NCI-H524 treated with DMSO at 0.1 percent for 48 hours (cell line): Measurements from ENCODE around the gene MTG2.

Source experiments
- DNase-seq: peaks from one replicate; lab custom pipeline; 2025; lab: John Stamatoyannopoulos, UW

MTG2 gene

GRCh38 chr20:62248890-62249560, 66.2 kb downstream of the MTG2 start:
- DNase-seq: no peak

GRCh38 chr20:62252342-62252966, 69.6 kb downstream of the MTG2 start:
- no peak for DNase-seq
